GM21360 (cell line): ENCODE measurements around the gene ITGB5.

ENCODE experiments used
- ATAC-seq: cut with Tn5 transposase; IDR thresholded peaks from one replicate; pipeline ENCODE4 v1.9.1; 2021; ENCODE audit warnings: mild to moderate bottlenecking, moderate library complexity; ENCODE audit not compliant: unreplicated experiment

The ITGB5 gene

GRCh38 chr3:124896824-124897526, 9.8 kb upstream of the ITGB5 start:
- ATAC-seq = no peak

DNA sequence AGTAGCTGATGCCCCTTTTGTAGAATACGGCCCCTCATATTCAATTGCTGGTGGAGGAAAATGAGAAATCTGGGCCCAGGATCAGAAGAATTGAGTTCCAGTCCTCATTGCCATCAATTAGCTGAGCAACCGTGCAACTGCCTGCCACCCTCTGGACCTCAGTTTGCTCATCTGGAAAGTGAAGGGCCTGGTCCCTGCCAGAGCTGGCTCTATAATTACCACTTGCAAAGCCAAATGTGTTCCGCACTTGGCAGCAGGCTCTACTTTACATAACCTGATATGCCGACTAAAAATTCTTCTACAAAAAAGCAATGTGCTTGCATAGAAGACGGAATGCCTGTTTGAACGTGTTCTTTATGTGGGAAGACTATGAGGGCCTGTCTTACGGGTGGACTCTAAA, 8.6 kb upstream of the ITGB5 start:
- ATAC-seq = no peak

GRCh38 chr3:124893526-124893925, 6.4 kb upstream of the ITGB5 start:
- no peak for ATAC-seq

DNA sequence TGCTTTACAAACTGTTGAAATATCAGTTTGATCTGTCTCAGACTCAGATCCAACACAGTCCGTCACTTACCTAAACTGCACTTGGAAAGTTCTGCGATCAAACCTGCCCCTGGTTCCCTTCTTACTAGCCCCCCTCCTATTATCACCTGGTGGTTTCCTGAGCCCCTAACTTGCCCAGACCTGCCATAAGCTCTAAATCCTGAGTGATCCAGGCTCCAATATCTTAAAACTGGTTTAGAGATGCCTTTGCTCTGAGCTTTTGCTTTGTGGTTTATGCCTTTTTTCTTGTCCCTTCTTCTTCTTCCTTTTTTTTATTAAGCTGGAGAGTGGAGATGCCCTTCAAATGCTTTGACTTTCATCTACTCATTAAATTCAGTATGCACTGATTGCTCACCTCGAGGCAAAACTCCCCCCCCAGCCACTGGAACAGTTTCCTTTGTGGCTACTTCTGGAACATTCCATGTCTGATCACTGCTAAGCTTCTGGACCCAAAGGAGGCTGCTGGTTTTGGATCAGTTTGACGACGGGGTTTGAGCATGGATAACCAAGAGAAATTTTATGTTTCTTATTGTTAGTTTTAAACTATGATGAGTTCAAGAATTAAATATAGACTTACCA, 3.5 kb upstream of the ITGB5 start:
- ATAC-seq = no peak

DNA sequence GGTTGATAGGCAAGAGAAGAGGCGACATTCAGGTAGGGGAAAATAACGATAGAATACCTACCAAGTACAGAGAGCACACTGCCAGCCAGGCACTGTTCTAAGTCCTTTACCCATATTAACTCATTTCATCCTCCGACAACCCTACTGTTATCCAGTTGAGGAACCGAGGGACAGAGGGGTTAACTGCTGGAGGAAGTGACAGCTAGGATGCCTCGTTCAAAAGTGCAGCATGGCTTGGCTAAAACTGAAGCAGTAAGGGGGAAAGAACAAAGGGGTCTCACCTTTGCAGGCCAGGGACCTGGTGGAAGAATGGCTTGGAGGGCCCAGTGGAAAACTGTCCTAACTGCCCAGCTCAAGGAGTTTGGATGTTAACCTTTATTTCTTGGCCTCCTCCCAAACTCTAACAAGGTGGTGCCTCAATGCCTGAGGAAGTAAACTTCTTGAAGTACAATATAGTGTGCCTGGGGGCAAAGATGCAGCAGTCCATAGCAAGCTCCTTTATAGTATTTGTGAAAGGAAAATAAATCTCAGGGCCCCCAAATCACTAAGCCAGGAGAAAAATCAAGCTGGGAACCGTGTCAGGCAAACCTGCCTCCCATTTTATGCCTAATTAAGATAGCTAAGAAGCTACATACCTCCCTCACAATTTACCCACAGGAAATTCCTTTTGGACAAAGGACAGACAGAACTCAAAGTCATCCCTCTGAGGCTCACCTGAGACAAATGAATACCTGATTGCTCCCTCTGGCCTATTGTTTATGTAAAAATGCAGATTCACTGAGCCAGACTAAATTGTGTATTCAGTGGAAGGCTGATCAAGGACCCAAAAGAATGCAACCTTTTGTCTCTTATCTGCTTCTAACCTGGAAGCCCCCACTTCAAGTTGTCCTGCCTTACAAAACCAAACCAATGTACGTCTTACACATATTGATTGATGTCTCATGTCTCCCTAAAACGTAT, 1.6 kb upstream of the ITGB5 start:
- ATAC-seq = no peak

DNA sequence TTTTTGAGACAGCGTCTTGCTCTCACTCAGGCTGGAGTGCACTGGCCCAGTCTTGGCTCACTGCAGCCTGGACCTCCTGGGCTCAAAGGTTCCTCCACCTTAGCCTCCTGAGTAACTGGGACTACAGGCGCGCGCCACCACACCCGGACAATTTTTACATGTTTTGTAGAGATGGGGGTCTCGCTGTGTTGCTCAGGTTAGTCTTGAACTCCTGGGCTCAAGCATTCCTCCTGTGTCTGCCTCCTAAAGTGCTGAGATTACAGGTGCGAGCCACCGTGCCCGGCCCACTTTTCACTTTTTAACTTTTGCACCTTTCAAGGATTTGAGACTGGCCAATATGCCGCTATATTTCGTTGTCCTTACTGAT, 750 bp upstream of the ITGB5 start:
- no peak for ATAC-seq

- ATAC-seq = peak; percentile 42
These were observed 753 bp downstream of the ITGB5 start for GRCh38 chr3:124886168-124887056.

- ATAC-seq = no peak
These were observed 1.5 kb downstream of the ITGB5 start for GRCh38 chr3:124885466-124886167.

- ATAC-seq = no peak
These were observed 2.6 kb downstream of the ITGB5 start for GRCh38 chr3:124884474-124885101.

GRCh38 chr3:124883766-124884473, 3.2 kb downstream of the ITGB5 start:
- ATAC-seq = no peak

- no peak for ATAC-seq
These were observed 4.1 kb downstream of the ITGB5 start for GRCh38 chr3:124882816-124883747.

GRCh38 chr3:124881976-124882697, 5.0 kb downstream of the ITGB5 start:
- ATAC-seq = no peak

- no peak for ATAC-seq
These were observed 7.9 kb downstream of the ITGB5 start for GRCh38 chr3:124879337-124879680.

DNA sequence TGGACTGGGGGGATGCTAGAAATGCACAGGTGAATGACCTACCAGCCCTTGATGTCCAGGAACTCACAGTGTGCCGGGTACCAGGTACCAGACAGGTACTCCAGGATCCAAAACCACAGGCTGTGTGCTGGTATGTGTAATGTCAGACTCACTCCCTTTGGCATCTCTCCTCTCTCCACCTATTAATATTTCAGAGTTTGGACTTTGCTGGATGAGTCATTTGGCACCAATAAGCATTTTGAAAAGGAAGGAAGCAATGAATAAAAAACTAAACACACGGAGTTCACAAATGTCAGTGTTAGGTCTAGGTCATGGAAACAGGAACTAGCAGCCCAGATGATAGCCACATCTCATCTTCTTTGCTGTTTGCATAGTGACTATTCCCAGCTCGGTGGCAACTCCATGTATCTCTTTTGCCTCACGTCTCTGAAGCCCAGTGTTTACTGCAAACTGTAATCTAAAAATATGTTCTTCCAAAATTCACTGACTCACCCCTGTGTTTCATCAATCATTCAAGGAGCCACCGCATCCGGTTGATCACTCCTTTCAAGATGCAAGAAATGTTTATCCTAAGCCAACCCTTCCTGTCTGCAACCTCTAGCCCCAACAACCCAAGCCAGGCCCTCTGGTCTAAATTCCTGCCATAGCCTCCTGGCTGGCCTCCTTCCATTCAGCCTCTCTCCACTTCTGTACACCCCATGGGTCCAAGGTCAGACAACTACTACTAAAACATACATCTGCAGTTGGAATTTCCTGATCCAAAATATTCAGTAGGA, 8.4 kb downstream of the ITGB5 start:
- ATAC-seq = no peak

- ATAC-seq = no peak
These were observed 9.5 kb downstream of the ITGB5 start for GRCh38 chr3:124877674-124878073.

DNA sequence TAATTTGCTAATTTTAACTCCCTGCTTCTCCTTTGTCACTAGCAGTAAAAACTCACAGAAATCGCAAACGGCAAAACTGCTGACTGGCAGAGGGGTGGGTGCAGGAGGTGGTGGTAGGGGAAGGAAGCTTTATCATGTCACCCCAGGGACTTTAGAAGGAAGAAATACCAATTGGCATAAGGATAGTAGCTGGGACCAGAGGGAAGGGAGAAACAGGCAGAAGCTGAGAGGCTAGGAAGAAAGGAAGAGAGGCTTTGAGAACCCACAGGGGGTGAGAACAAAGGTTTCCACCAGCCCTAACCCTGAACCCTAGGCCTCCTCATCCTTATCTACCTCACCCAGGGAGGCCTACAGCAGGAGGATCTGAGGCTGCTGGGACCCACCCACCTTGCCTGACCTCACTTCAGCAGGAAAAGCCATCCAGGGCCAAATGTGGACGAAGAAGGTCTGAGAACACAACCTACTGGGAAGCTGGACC, 10.7 kb downstream of the ITGB5 start:
- ATAC-seq = no peak
